SKM-1 treated with dmso at 0.1 percent for 144 hours (cell line): Measurements from ENCODE around the gene SLC48A1.

Experiments used
- DNase-seq: peaks from one replicate; lab custom pipeline; 2025; ENCODE audit not compliant: unreplicated experiment; lab: John Stamatoyannopoulos, UW

The SLC48A1 gene

DNA sequence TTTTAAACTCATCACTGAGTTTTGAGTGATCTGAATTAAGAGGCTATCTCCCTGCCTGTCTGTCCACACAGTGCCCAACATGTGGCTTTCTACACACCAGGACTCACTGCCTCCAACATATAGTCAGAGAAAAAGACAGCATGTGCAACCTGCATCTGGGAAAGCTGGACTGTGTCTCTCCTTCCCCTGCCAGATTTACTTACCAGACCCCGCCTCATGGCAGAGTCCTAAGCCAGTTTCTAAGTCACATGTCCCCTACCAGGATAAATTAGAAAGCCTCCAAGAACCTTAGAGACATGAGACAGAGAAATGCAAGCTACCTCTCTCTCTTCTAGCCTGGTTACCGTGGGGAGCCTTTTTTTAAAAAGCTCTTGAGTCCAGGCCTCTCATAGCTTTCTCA is 49.4 kb downstream of the SLC48A1 start:
- DNase-seq, result no peak

DNA sequence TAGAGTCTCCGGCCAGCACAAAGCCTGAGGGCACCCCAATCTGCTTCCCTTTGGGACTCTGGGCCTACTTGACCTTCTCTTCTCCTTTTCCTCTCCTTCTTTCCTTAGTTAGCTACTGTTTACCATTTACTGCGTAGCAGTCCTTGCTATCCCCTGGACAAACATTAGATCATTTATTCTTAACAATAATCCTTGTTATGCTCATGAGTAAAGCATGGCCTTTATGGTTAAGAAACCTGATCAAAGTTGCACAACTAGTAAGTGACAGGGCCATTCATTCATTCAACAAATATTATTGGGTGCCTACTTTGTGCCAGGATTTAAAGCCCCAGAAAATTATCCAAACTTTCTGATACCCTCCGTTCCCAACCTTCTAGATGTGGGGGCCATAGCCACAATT is 49.8 kb downstream of the SLC48A1 start:
- DNase-seq, result no peak

DNA sequence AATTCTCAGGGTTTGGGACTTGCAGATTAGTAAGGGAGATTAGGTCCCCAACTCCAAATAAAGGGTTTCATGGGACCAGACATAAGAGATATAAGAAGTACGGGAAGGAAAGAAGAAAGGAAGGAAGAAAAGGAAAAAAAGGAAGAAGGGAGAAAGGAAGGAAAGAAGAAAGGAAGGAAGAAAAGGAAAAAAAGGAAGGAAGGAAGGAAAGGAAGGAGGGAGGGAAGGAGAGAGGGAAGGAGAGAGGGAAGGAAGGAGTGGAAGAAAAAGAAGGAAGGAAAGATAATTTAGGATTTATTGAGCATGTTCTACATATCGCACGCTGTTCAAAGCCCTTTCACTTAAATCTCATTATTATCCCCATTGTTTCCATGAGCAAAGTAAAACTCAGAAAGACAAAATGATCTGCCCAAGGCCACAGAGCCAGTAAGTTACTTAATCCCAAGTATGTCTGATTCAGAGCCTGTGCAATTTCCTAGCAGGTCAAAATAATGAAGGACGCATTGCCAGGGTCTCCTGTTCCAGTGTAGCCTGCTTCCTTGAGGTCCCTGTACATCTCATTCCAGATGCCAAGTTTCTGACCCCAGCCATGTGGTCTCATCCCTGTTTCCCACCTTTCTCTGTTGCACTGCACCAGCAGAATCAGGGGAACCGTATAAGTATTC is 50.5 kb downstream of the SLC48A1 start:
- no peak for DNase-seq

DNA sequence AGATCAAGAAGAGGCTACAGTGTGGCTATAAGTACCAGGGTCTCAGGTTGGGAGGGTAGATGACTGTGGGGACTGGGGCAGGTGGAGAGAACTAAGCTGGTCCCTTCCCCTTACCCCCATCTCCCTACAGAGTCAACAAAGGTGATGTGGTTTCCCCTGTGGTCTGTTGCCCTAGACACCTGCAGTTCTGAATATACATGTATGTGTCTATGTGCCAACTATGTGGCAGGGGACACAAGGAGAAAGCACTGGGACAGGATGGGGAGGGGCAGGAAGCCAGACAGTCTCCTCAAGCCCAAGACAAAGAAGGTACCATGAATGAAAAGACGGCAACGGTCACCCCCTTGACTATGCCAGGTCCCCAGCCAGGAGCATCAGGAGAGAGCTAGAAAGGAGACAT is 51.2 kb downstream of the SLC48A1 start:
- no peak for DNase-seq

DNA sequence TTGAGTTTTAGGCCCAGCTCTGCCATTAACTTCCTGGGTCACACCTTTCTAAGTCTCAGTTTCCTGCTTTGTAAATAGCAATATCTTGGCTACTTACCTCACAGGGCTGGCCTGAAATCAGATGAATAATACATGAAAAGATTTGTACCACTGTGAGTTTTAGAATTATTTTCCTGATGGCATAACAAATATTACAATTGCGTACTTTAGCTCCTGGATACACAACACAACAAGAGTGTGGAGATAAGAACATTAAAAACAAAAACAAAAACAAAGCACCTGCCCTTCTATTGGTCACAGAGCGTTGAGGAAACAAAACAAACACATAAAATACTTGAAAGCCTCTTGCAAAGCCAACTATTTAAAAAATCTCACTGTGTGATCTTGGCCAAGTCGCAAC is 51.6 kb downstream of the SLC48A1 start:
- no peak for DNase-seq

DNA sequence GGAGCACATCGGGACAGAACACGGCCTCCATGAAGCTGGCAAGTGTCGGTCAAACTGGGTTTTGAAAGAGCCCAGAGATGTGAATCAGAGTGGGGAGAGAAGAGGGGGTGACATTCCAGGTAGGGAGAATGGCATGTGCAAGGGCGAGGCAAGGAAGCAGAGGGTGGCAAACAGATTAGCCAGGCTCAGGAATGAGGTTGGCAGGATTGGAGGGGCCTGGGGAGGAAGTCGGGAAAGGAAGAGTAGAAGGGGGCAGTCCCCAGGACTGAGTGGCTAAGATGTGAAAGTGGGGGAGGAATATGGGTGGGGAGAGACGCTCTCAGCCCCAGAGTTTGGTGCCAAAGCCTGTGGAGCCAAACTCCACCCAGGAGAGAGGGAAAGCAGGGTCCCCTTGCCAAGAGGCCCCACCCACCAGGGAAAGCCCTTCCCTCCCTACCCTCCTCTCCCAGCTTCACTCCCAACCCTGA is 52.2 kb downstream of the SLC48A1 start:
- no peak for DNase-seq

DNA sequence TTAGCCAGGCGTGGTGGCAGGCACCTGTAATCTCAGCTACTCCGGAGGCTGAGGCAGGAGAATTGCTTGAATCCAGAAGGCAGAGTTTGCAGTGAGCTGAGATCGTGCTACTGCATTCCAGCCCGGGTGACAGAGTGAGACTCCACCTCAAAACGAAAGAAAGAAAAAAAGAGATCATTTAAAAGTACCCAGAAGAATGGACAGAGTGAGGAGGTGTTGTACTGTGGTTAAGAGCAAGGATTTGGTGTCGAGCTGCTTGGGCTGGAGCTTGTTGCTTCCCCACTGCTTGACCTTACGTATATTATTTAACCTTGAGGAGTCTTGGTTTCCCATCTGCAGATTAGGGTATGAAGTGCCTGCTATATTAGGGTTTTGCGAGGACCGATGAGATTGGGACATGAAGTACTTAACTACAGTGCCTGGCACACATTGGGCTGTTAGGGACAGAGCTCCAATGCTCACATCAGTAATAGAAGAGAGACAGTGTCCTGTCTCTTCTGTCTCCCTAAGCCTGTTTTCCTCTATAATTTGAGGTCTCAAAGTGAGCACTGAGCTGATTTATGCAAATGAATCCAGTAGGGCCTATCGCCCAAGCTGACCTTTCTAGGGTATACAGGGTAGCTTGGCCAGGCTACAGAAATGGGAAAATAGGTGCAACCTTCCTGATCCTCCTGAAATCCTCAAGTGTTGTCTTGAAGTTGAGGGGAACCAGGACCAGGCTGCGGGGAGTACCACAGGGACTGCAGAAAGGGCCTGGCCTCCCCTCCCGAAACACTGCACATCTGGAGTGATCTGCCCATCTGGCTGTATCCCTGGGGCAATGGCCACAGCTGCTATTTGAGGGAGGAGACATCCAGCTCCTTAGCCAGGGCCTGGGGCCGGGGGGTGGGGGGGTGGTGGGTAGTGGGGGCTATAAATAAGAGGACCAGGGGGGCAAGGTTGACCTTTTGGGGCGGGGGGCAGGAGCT is 55.3 kb downstream of the SLC48A1 start:
- DNase-seq, result no peak

DNA sequence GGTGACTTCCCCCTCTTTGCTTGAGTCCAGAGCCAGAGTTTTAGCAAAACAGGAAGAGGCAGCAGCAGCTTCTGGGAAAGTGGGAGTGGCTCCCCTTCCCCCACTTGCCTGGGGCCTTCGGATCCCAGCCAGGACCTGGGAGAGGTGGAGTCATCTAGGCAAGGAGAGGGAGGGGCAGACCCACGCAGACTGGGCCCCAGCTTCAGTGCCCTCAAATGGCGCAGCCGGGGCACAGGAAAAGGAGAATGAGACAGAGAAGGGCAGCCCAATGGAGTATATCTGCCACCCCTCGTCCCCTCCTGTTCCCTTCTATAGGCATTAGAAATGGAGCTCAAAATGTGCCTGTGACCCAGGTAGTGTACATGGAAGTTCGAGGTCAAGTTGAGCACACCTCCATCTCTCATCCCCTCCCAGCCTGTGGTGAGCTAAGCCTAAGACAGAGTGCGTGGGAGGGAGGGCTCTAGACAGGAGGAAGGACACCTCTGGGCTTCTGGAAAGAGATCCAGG is 56.0 kb downstream of the SLC48A1 start:
- DNase-seq, result no peak

DNA sequence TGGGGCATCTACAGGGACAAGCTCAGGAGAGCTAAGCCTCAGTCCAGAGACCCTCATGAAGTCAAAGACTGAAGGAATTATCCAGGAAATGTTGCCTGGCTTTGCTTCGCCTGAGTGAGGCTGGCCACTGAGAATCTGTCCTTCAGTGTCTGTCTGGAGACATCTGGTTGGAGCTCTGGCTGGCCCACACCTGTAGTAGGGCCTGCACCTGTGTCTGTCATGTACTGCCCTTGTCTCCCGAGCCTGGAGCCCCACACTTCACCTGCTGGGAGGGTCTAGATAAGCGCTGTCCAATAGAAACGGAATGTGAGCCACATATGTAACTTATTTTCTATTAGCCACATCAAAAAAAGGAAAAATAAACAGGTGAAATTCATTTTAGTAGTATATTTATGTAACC is 56.5 kb downstream of the SLC48A1 start:
- no peak for DNase-seq
